ENCODE data around the gene CIAO2A. TPM values are rescaled to one million over a fixed set of nuclear protein-coding genes. Genes with fewer than 3 reads are reported as not detected.

The CIAO2A gene
- total RNA-seq (2022) (73.2 and 86.0 TPM in 2 replicates), Bru-seq, nascent RNA (percentile 82 among the genes with signal in this experiment), BruChase-seq, experiment 1, labeled RNA remaining after a 6-hour chase (percentile 84 among the genes with signal in this experiment), BruChase-seq, experiment 2, labeled RNA remaining after a 2-hour chase (percentile 80 among the genes with signal in this experiment)
- long read RNA-seq, transcript CIAO2A-201 (5 exons, 1,105 nt), result major isoform, 141 of 196 reads
- long read RNA-seq, transcript CIAO2A-202 (4 exons, 826 nt), result minor isoform, 40 of 196 reads
- long read RNA-seq, partial matches to known transcripts, result 3 of 196 reads
- long read RNA-seq, other reads (novel, unspliced or antisense), result 7 of 196 reads

GRCh38 chr15:64093627-64094417, at the start of gene CIAO2A:
CIAO2A (minus strand) TSS chr15:64093838; CDS start chr15:64093768, 70 bp downstream.
- peak within 1 kb of the TSS; percentile 87 for H3K27ac Mint-ChIP-seq (ENCODE audit: unreplicated experiment)
- peaks cover 48% of the 10 kb centered on the region for H3K36me3 Mint-ChIP-seq (ENCODE audit: insufficient read depth, unreplicated experiment)
- no peak for TF ChIP-seq CTCF (IDR thresholded peaks at IDR 0.05; ENCODE audit: unreplicated experiment)
- no TSS peak for BruUV-seq (replicated peaks)
- no peaks in the 10 kb centered on the region for H3K9me3 Mint-ChIP-seq (ENCODE audit: low read depth, unreplicated experiment)
- H3K4me1 Mint-ChIP-seq (ENCODE audit: low read depth, unreplicated experiment), result peaks cover 30% of the 10 kb centered on the region
- CTCF ChIA-PET, result interaction anchor here (0.6 to 1.7 kb wide), 12 partner anchors 13 to 627 kb away, joined by 3 to 10 read pairs (median 4); partner anchors contain the start of genes CSNK1G1 and PPIB
- peak within 1 kb of the TSS; percentile 88 for H3K4me3 Mint-ChIP-seq (ENCODE audit: low read depth, unreplicated experiment)
- DNase-seq, result peak; percentile 95
- no peaks in the 10 kb centered on the region for H3K27me3 Mint-ChIP-seq (ENCODE audit: unreplicated experiment)
- intact Hi-C loops (cut with micrococcal nuclease; ENCODE audit: unreplicated experiment), result loop anchor here (10.0 kb wide), 1 partner anchor 61 kb away; the partner anchor contains the start of gene SNX22

GRCh38 chr15:64143276-64143675, 49.6 kb upstream of the CIAO2A start:
- no peaks in the 10 kb centered on the region for H3K4me1 Mint-ChIP-seq (ENCODE audit: low read depth, unreplicated experiment)
- H3K36me3 Mint-ChIP-seq (ENCODE audit: insufficient read depth, unreplicated experiment), result peaks cover 32% of the 10 kb centered on the region
- intact Hi-C loops (cut with micrococcal nuclease; ENCODE audit: unreplicated experiment), result no loop called here
- no peak overlapping the region for H3K4me3 Mint-ChIP-seq (ENCODE audit: low read depth, unreplicated experiment)
- H3K9me3 Mint-ChIP-seq (ENCODE audit: low read depth, unreplicated experiment), result no peaks in the 10 kb centered on the region
- no TSS peak for BruUV-seq (replicated peaks)
- TF ChIP-seq CTCF (IDR thresholded peaks at IDR 0.05; ENCODE audit: unreplicated experiment), result no peak
- CTCF ChIA-PET, result no interaction called here
- no peak for DNase-seq
- H3K27me3 Mint-ChIP-seq (ENCODE audit: unreplicated experiment), result no peaks in the 10 kb centered on the region
- H3K27ac Mint-ChIP-seq (ENCODE audit: unreplicated experiment), result no peak overlapping the region

- intact Hi-C loops (cut with micrococcal nuclease; ENCODE audit: unreplicated experiment), result no loop called here
- CTCF ChIA-PET, result interaction anchor here (0.9 kb wide), 1 partner anchor 48 kb away, joined by 3 read pairs; the partner anchor contains the start of gene CIAO2A
- no peak for DNase-seq
- Mint-ChIP-seq H3K36me3 (ENCODE audit: insufficient read depth, unreplicated experiment) (peaks cover 39% of the 10 kb centered on the region), H3K4me3 (ENCODE audit: low read depth, unreplicated experiment) (no peak overlapping the region), H3K4me1 (ENCODE audit: low read depth, unreplicated experiment) (no peaks in the 10 kb centered on the region), H3K9me3 (ENCODE audit: low read depth, unreplicated experiment) (no peaks in the 10 kb centered on the region), H3K27me3 (ENCODE audit: unreplicated experiment) (no peaks in the 10 kb centered on the region), H3K27ac (ENCODE audit: unreplicated experiment) (no peak overlapping the region)
- TF ChIP-seq CTCF (IDR thresholded peaks at IDR 0.05; ENCODE audit: unreplicated experiment), result no peak
- BruUV-seq (replicated peaks), result no TSS peak
These were observed 48.3 kb upstream of the CIAO2A start for GRCh38 chr15:64141798-64142512.

- no peak for TF ChIP-seq CTCF (IDR thresholded peaks at IDR 0.05; ENCODE audit: unreplicated experiment)
- BruUV-seq (replicated peaks), result no TSS peak
- H3K27ac Mint-ChIP-seq (ENCODE audit: unreplicated experiment), result no peak overlapping the region
- CTCF ChIA-PET, result no interaction called here
- no peaks in the 10 kb centered on the region for H3K4me1 Mint-ChIP-seq (ENCODE audit: low read depth, unreplicated experiment)
- intact Hi-C loops (cut with micrococcal nuclease; ENCODE audit: unreplicated experiment), result no loop called here
- no peak for DNase-seq
- H3K9me3 Mint-ChIP-seq (ENCODE audit: low read depth, unreplicated experiment), result no peaks in the 10 kb centered on the region
- H3K4me3 Mint-ChIP-seq (ENCODE audit: low read depth, unreplicated experiment), result no peak overlapping the region
- H3K36me3 Mint-ChIP-seq (ENCODE audit: insufficient read depth, unreplicated experiment), result peaks cover 40% of the 10 kb centered on the region
- no peaks in the 10 kb centered on the region for H3K27me3 Mint-ChIP-seq (ENCODE audit: unreplicated experiment)
These were observed 44.8 kb upstream of the CIAO2A start for GRCh38 chr15:64138331-64138941.

Data from Calu3 (cell line).